HFFc6 (cell line): Measurements from ENCODE around the gene AADACL4. TPM values are rescaled to one million over a fixed set of nuclear protein-coding genes. Genes with fewer than 3 reads are reported as not detected.
"Not testable (repeated sequence)": the region's sequence is repeated elsewhere in the genome, so short reads cannot be mapped to it uniquely, and the experiment has no call there.

Experiments used
- DNase-seq: peaks from one replicate; pipeline ENCODE4 v3.0.0-alpha.2; 2018
- H3K27ac Mint-ChIP-seq: 2 replicates; pipeline ENCODE4 v1.8.0; 2020; ENCODE audit warnings: mild to moderate bottlenecking, mixed read lengths
- H3K27me3 Mint-ChIP-seq: 2 replicates; pipeline ENCODE4 v1.8.0; 2021; ENCODE audit warnings: mild to moderate bottlenecking, moderate library complexity, mixed read lengths; ENCODE audit not compliant: insufficient read depth
- H3K36me3 Mint-ChIP-seq: 2 replicates; pipeline ENCODE4 v1.8.0; 2021; ENCODE audit warnings: low read depth, mixed read lengths
- H3K4me1 Mint-ChIP-seq: 2 replicates; pipeline ENCODE4 v1.8.0; 2020; ENCODE audit warnings: low read depth, mixed read lengths
- H3K4me3 Mint-ChIP-seq: 2 replicates; pipeline ENCODE4 v1.8.0; 2020; ENCODE audit warnings: mild to moderate bottlenecking, moderate library complexity, mixed read lengths
- H3K9me3 Mint-ChIP-seq: 2 replicates; pipeline ENCODE4 v1.8.0; 2020; ENCODE audit warnings: mild to moderate bottlenecking, mixed read lengths
- CTCF ChIP-seq: fragments of 200-600 bp; sonication (generic); IDR thresholded peaks from 2 replicates; pipeline ENCODE4 v1.5.0; 2021; ENCODE audit warnings: antibody characterized with exemption, mild to moderate bottlenecking
- total RNA-seq, 6 experiments: library from RNA; stranded (reverse); fragmentation: NEBNext Ultra II Directional; extraction: Animal tissue kit (Norgen Biotek cat#: 25700); gene quantifications; 2 replicates in 1 of 6; 3 replicates in 5 of 6; pipeline ENCODE4 v1.2.3, GENCODE V29; 2021

AADACL4 gene
- total RNA-seq, 6 experiments from 2014 or later, result not detected

- H3K4me3 Mint-ChIP-seq, result no peak overlapping the region
- TF ChIP-seq CTCF, result no peak
- H3K4me1 Mint-ChIP-seq, result peaks cover 4% of the 10 kb centered on the region; the same call in 1 of the 2 replicates
- DNase-seq, result no peak
- H3K27me3 Mint-ChIP-seq, result peaks cover 11% of the 10 kb centered on the region
- H3K36me3 Mint-ChIP-seq, result peaks cover 16% of the 10 kb centered on the region
- no peak overlapping the region for H3K27ac Mint-ChIP-seq
- peaks cover 43% of the 10 kb centered on the region for H3K9me3 Mint-ChIP-seq
Observed at GRCh38 chr1:12640237-12640957, 3.5 kb upstream of the AADACL4 start.

- no peak for TF ChIP-seq CTCF
- Mint-ChIP-seq H3K27ac (no peak overlapping the region), H3K27me3 (peaks cover 14% of the 10 kb centered on the region), H3K36me3 (peaks cover 16% of the 10 kb centered on the region), H3K9me3 (peaks cover 43% of the 10 kb centered on the region), H3K4me1 (peaks cover 4% of the 10 kb centered on the region; the same call in 1 of the 2 replicates), H3K4me3 (no peak overlapping the region)
- DNase-seq, result no peak
Observed at GRCh38 chr1:12640958-12641272, 3.0 kb upstream of the AADACL4 start.

GRCh38 chr1:12643079-12643478 is 806 bp upstream of the AADACL4 start:
- peak; percentile 30 for TF ChIP-seq CTCF
- DNase-seq, result no peak
- peaks cover 41% of the 10 kb centered on the region for H3K9me3 Mint-ChIP-seq
- no peak overlapping the region for H3K27ac Mint-ChIP-seq
- H3K36me3 Mint-ChIP-seq, result peaks cover 16% of the 10 kb centered on the region
- H3K4me3 Mint-ChIP-seq, result no peak overlapping the region
- H3K4me1 Mint-ChIP-seq, result 0 out of 2 replicates have a peak, but pooled peaks cover 5% of the 10 kb centered on the region
- peaks cover 20% of the 10 kb centered on the region for H3K27me3 Mint-ChIP-seq

- Mint-ChIP-seq H3K27ac (no peak overlapping the region), H3K36me3 (peaks cover 14% of the 10 kb centered on the region), H3K4me1 (0 out of 2 replicates have a peak, but pooled peaks cover 5% of the 10 kb centered on the region), H3K27me3 (peaks cover 28% of the 10 kb centered on the region), H3K9me3 (peaks cover 30% of the 10 kb centered on the region), H3K4me3 (no peak overlapping the region)
- no peak for TF ChIP-seq CTCF
- DNase-seq, result no peak
Observed at GRCh38 chr1:12644237-12644636, 352 bp downstream of the AADACL4 start.

- H3K4me1 Mint-ChIP-seq, result peaks cover 7% of the 10 kb centered on the region
- no peak overlapping the region for H3K4me3 Mint-ChIP-seq
- peaks cover 10% of the 10 kb centered on the region for H3K36me3 Mint-ChIP-seq
- DNase-seq, result no peak
- H3K27me3 Mint-ChIP-seq, result peaks cover 32% of the 10 kb centered on the region
- H3K27ac Mint-ChIP-seq, result no peak overlapping the region
- H3K9me3 Mint-ChIP-seq, result peaks cover 24% of the 10 kb centered on the region
- no peak for TF ChIP-seq CTCF
Observed at GRCh38 chr1:12644829-12645228, 944 bp downstream of the AADACL4 start.

GRCh38 chr1:12645401-12645800 is 1.5 kb downstream of the AADACL4 start:
- H3K36me3 Mint-ChIP-seq, DNase-seq, H3K4me3 Mint-ChIP-seq, H3K27ac Mint-ChIP-seq: not testable (repeated sequence)
- Mint-ChIP-seq H3K27me3 (peaks cover 32% of the 10 kb centered on the region), H3K9me3 (peaks cover 18% of the 10 kb centered on the region), H3K4me1 (peaks cover 13% of the 10 kb centered on the region)
